Endometrium (tissue), 2 donors: ENCODE data around the gene PDLIM1.
A peak's percentile ranks its signal among the peaks of the same experiment; 100 is the strongest.
"Not testable (repeated sequence)": the region's sequence is repeated elsewhere in the genome, so short reads cannot be mapped to it uniquely, and the experiment has no call there.

Experiments
- FAIRE-seq: peaks from 2 replicates; lab custom pipeline; 2012; peaks lifted over from hg19 to GRCh38; lab: Jason Lieb, UNC
- donor health status: control.
- donor health status: control.

PDLIM1 gene

DNA sequence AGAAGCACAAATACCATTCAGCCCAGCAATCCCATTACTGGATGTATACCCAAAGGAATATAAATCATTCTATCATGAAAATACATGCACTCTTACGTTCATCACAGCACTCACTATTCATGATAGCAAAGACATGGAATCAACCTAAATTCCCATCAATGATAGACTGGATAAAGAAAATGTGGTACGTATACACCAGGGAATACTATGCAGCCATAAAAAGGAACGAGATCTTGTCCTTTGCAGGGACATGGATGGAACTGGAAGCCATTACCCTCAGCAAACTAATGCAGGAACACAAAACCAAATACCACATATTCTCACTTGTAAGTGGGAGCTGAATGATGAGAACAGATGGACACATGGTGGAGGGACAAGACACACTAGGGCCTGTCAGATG, 50.7 kb downstream of the PDLIM1 start:
- not testable (repeated sequence) for FAIRE-seq

DNA sequence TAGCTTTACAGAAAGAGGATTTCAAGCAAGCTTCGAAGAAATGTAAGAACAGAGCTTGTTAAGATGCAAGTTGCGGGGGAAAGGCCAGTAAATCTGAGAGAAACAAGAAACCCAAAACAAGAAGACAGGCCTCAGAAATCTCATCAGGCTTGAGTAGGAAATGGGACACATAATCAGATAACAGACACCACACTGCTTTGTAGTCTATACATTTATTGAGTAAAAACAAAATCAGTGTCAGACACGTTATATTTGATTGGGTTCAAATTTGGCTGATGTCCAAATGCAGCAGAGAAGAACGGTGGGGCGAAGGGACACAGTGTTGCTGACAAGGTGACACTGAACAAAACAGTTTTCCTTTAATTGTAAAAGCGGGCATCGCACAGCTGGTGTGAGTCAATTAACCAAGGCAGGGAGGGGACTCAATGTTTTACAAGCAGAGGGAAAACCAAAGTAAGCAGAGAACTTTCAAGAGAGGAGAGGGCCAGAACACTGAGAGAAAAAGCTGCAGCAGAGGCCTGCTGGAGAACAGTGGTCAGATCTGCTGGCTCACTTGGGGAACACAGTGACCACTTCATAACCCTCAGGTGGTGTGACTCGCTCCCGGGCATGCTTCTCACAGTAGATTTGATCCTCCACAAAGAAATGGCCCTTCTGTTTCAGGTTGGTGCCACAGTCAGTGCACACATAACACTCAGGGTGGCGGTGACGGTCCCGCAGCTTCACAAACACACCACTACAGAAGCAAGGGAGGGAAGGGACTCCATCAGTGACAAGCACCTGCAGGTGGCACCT, 53.2 kb downstream of the PDLIM1 start:
- no peak for FAIRE-seq

DNA sequence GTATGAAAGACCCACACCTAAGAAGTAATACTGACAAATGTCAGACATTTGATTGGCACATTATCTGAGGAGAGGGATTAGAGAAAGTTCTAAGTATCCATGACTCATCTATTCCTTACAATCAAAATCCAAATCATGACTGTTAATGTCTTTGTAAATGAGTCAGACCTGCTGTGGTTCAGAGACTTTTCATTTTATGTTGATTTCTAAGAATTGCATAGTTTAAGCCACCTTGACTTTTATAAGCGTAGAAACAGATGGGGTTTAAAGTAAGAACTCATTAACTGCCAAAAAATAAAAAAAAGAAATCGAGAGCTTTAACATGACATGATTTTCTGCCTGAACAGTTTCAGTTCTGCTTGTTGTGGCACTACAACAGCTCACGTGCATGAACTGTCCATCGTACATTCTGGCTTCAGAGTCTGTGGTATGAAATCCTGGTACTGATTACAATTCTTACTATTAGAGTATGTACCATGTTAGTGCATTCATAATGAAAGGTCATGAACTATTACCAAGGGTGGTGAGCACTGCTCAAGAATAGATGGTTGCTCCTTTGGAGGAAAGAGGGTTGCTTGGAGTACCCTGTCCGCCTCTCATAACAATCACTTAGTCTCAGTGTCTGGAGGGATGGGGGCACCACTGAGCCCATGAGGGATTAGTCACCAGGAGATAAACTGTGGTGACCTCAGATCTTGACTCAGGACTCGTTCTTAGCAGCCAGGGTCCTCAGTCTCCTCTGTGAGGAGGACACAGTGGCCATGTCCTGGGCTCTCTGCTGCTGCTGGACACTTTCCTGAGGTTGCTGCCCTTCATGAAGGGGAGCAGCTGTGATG, 54.5 kb downstream of the PDLIM1 start:
- no peak for FAIRE-seq

DNA sequence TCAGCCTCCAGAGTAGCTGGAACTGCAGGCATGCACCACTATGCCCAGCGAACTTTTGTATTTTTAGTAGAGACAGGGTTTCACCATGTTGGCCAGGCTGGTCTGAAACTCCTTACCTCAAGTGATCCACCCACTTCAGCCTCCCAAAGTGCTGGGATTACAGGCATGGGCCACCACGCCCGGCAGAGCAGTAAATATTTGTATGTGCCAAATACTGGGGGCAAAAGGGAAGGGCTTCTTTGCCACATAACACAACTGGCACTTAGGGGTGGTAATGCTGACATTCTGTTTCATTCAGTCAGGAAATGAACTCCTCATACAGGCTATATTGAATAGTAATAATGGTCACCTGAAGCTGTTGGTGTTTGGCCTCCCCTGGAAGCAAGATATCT, 55.1 kb downstream of the PDLIM1 start:
- no peak for FAIRE-seq

DNA sequence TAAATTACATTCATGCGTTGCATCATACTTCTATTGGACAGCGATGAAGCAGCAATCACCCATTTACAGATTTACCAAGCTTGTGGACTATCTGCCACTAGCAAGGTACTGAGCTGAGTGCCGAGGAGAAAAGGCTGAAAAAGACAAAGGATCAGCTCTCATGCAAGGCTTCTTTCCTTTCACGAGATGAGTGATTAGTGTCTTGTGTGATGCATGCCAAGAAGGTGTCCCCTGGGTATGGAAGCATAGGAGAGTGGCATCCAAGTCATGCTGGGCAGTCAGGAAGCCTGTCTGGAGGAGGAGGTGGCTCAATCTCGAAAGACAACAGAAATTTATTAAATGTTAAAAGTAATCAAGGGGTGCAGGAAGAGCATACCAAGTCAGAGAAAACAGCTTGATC, 55.9 kb downstream of the PDLIM1 start:
- no peak for FAIRE-seq

GRCh38 chr10:95233377-95234034, 57.3 kb downstream of the PDLIM1 start:
- no peak for FAIRE-seq

DNA sequence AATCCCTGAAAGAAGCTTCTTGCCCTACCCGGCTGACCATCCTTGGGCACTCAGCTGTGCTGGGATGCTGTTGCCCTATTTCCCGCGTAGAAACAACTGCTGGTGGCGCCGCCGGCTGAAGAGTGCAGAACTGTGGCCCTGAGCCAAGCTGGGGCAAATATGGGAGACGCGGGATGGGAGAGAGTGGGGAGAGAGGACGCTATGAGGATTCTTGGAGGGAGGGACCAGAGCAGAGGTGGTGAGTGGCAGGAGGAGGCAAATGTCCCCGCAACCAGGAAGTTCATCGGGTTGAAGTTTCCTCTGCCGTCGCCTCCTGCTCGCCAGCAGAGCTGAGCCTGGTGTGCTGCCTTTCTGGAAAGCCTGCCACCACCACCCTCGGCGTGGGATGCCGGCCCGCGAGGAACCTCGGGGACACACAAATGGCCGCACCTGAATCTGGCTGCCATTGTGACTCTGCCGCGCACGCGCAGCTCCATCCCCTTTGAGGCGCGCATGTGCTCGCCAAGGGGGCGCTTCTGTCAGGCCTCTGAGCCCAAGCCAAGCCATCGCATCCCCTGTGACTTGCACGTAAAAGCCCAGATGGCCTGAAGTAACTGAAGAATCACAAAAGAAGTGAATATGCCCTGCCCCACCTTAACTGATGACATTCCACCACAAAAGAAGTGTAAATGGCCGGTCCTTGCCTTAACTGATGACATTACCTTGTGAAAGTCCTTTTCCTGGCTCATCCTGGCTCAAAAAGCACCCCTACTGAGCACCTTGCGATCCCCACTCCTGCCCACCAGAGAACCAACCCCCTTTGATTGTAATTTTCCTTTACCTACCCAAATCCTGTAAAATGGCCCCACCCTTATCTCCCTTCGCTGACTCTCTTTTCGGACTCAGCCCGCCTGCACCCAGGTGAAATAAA, 59.9 kb downstream of the PDLIM1 start:
- not testable (repeated sequence) for FAIRE-seq

DNA sequence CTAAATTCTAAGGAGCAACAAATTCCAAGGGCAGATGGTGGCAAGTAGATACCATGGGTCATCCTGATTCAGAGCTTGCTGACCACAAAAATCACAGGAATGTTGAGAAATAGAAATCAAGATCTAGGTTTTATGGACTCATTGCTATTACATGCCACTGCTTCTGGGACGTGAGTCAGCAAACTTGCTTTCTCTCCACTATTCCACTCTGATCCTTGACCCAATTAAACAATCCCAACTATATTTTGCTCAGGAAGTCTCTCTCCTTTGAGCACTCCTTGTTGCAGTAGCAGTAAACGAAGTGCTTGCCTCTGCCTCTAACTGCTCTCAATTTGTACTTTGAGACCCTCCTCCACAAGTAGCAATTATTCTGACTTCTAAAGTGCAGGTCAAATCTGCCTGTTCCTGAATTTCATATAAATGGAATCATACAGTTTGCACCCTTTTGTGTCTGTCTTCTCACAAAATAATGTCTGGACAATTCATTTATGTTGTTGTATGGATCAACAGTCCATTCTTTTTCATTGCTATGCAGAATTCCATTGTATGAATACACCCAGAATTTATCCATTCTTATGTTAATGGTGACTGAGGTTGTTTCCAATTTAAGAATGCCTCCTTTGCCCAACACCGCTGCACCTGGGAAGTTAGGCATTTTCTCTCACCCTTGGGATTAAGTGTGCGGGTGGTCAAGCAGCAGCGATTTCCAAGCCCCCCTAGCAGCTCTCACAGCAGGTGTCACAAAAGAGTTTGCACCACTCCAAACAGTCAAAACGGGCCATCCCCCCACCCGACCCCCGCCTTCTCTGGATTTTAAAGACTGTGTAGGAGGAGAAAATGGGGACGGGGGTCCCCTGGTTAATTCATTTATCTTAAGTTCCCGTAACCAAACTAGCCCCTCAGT, 60.8 kb downstream of the PDLIM1 start:
- FAIRE-seq = no peak

DNA sequence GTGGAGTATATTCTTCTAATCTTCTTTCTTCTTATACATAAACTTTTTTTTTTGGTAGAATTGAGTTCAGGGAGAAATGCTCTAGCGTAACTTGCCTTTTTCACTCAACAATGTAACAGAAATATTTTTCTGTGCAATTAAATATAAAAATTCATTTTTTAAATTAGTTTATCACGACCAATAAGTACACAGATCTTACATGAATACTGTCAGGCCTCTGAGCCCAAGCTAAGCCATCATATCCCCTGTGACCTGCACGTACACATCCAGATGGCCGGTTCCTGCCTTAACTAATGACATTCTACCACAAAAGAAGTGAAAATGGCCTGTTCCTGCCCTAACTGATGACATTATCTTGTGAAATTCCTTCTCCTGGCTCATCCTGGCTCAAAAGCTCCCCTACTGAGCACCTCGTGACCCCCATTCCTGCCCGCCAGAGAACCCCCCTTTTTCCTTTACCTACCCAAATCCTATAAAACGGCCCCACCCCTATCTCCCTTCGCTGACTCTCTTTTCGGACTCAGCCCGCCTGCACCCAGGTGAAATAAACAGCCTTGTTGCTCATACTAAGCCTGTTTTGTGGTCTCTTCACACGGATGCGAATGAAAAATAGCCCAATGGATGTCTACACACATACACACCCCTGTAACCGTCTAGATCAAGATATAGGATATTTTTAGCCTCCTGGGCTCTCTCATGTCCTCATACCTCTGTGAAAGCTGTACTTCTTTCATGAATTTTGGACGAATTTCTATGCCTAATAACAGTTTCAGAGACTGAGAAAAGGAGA, 61.7 kb downstream of the PDLIM1 start:
- not testable (repeated sequence) for FAIRE-seq

- no peak for FAIRE-seq
Measured at GRCh38 chr10:95225136-95225535, 65.7 kb downstream of the PDLIM1 start.

GRCh38 chr10:95221124-95221523, 69.7 kb downstream of the PDLIM1 start:
- FAIRE-seq = no peak

DNA sequence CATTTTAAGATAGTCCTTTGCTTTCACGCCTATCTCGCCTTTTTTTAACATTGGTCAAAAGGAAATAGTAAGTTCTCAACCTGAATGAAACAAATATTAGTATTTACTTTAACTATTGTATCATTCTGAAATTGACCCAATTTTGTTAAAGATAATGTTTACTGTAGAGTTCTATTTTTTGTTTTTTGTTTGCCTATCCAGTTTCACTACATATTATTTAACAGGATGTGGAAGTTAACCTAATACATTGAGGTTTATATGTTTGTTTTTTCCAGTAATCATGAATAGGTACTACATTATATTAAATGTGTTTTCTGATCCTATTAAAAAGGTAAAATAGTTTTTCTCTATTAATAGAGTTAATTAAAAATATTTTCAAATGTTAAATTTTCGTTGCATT, 70.3 kb downstream of the PDLIM1 start:
- no peak for FAIRE-seq

DNA sequence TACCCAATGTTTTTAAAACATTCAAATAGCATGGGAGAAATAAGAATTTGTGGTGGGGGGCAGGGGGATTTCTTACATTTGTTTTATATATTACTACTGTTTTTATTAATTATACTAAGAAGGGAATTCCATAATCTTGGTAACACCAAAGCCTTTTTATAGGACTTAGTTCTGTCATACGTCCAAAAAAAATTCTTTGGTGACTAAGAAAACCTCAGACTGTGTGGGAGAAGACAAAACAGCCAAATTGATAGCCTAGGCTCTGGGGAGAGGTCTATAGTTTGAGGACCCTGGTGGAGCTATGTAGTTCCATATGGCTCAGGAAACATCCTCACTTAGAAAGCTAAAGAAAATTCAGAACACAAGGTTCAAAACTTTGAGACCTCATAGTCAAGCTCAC, 73.3 kb downstream of the PDLIM1 start:
- no peak for FAIRE-seq

- FAIRE-seq = no peak
Measured at GRCh38 chr10:95214793-95215192, 76.0 kb downstream of the PDLIM1 start.

DNA sequence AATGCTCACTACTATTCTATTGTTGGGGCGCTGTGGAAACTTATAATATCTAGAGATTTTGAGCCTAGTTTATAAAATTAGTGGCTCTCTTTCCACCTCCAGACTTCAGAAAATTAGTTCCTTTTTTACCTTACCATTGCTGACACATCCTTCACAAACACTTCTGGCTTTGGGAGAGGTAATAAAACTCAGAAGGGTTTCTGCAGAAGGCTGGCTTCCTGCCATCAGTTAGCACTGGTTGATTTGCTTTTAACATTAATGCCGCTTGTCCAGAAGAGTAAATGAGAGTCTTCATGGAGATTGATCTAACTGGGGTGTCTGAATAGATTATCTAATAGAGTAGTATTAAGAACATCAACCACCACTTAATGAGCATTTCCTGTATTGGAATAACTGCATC, 76.4 kb downstream of the PDLIM1 start:
- FAIRE-seq = no peak

DNA sequence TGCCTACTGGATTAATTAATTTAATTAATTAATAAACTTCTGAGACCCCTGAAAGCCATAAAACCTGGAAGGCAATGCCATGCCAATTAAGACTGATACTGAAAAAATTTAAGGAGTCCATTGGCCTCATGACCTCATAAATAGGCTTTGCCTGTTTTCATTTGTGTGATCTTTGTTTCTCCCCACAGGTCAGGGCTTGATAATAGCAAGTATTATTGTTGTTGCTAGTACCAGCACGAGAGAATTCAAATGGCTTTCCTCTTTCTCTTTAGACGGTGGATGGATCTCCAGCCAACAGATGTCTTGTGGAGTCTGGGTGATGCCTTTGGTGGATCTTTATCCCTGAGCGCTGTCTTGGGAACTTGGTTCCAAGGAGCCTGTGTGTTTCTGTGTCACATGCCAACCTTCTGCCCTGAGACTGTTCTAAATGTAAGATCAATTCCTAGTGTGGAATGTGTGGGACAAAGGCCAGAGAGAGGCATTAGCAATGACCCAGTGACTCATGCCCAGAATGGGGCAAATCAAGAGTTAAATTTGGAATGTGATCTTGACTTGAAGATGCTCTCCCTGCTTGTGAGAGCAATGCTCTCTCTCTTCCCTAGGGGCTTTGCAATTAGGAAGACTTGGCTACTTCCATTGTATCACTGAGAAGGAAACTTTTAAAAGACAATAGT, 79.1 kb downstream of the PDLIM1 start:
- no peak for FAIRE-seq

GRCh38 chr10:95209509-95210127, 81.2 kb downstream of the PDLIM1 start:
- FAIRE-seq = peak; percentile 84

GRCh38 chr10:95208702-95209391, 82.0 kb downstream of the PDLIM1 start:
- peak; percentile 83 for FAIRE-seq
